Hepatocyte (in vitro differentiated cells): ENCODE results near the gene SYT15. TPM values are rescaled to one million over a fixed set of nuclear protein-coding genes. Genes with fewer than 3 reads are reported as not detected.
"Not testable (repeated sequence)": the region's sequence is repeated elsewhere in the genome, so short reads cannot be mapped to it uniquely, and the experiment has no call there.

ENCODE experiments used
- DNase-seq: peaks from one replicate; pipeline ENCODE4 v3.0.0-alpha.2; 2016; ENCODE audit warnings: low spot score
- H2AFZ ChIP-seq: fragments of 200-600 bp; sonication (generic); 2 replicates; pipeline ENCODE4 v1.6.0; 2016; ENCODE audit warnings: antibody characterized with exemption, mild to moderate bottlenecking
- H3K27ac ChIP-seq: fragments of 200-600 bp; sonication (generic); 2 replicates; pipeline ENCODE4 v1.5.1; 2016; ENCODE audit warnings: mild to moderate bottlenecking
- H3K27me3 ChIP-seq: fragments of 200-600 bp; sonication (generic); 2 replicates; pipeline ENCODE4 v1.6.1; 2016
- H3K36me3 ChIP-seq: fragments of 200-600 bp; sonication (generic); replicated peaks from 2 replicates; pipeline ENCODE4 v1.5.1; 2016; ENCODE audit warnings: low read depth; ENCODE audit not compliant: insufficient read depth
- H3K4me1 ChIP-seq: fragments of 200-600 bp; sonication (generic); 2 replicates; pipeline ENCODE4 v1.5.1; 2016; ENCODE audit warnings: mild to moderate bottlenecking, moderate library complexity; ENCODE audit not compliant: insufficient read depth
- H3K4me2 ChIP-seq: fragments of 200-600 bp; sonication (generic); 2 replicates; pipeline ENCODE4 v1.6.0; 2016
- H3K4me3 ChIP-seq: fragments of 200-600 bp; sonication (generic); 2 replicates; pipeline ENCODE4 v1.5.1; 2016; ENCODE audit warnings: mild to moderate bottlenecking
- H3K79me2 ChIP-seq: fragments of 200-600 bp; sonication (generic); 2 replicates; pipeline ENCODE4 v1.6.0; 2017; ENCODE audit warnings: mild to moderate bottlenecking
- H3K9me2 ChIP-seq: fragments of 200-600 bp; sonication (generic); replicated peaks from 2 replicates; pipeline ENCODE4 v1.6.0; 2017; ENCODE audit warnings: mild to moderate bottlenecking; ENCODE audit not compliant: insufficient read depth
- H3K9me3 ChIP-seq: fragments of 200-600 bp; sonication (generic); 2 replicates; pipeline ENCODE4 v1.5.1; 2016; ENCODE audit warnings: low read depth, mild to moderate bottlenecking
- H4K20me1 ChIP-seq: fragments of 200-600 bp; sonication (generic); 2 replicates; pipeline ENCODE4 v1.6.0; 2016; ENCODE audit warnings: mild to moderate bottlenecking; ENCODE audit not compliant: insufficient read depth, poor library complexity, severe bottlenecking
- WGBS: methylation state at CpG from one replicate; pipeline ENCODE4 v1.1.6; 2016; ENCODE audit warnings: low lambda C conversion rate; ENCODE audit errors: missing lambda C conversion rate; 5-methylcytosine and 5-hydroxymethylcytosine counted together
- polyA plus RNA-seq: library from polyadenylated mRNA; unstranded; fragments of >200 nt; fragmentation: Nextera tagmentation; extraction: Ambion mirVana; gene quantifications from 2 replicates; pipeline ENCODE4 v1.2.1, GENCODE V29; 2016
- total RNA-seq: library from RNA; depleted of rRNA; stranded (reverse); fragments of >200 nt; gene quantifications from 2 replicates; pipeline ENCODE4 v1.2.3, GENCODE V29; 2014

SYT15 gene
- total and polyA plus RNA-seq, 2 experiments from 2014 or later: 1.1 to 2.9 TPM

DNA sequence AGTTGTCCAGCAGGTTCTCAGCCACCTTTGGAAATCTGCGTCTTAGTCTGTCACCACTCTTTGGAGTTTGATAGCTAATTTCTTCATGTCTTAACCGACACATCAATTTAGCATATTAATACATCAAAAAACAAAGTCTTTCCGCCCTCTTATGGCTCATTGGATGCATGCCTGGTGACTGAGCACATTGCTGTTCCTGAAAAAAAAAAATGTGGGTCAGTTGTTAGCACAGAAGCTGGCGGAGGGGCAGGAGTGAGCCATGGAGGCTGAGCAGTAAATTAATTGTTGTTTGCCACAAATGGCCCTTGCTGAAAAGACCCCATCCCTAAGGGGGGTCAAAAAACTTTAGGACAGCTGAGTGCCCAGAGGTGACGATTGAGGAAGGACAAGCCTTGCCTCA is 5.6 kb upstream of the SYT15 start:
- not testable (repeated sequence) for H2AFZ ChIP-seq, H3K79me2 ChIP-seq, H3K4me1 ChIP-seq, DNase-seq, H3K4me3 ChIP-seq, H3K27ac ChIP-seq, H3K9me2 ChIP-seq, H3K27me3 ChIP-seq, H3K9me3 ChIP-seq, H3K36me3 ChIP-seq, H4K20me1 ChIP-seq, H3K4me2 ChIP-seq
- 69% methylated on average over 3 of the region's 5 CpGs for WGBS

- not testable (repeated sequence) for DNase-seq, H3K4me3 ChIP-seq, H3K4me1 ChIP-seq, H2AFZ ChIP-seq, H3K27me3 ChIP-seq, H3K4me2 ChIP-seq, H3K9me3 ChIP-seq, H3K27ac ChIP-seq, H4K20me1 ChIP-seq, H3K79me2 ChIP-seq, H3K36me3 ChIP-seq, H3K9me2 ChIP-seq
- 80% methylated on average over 3 of the region's 4 CpGs for WGBS
Observed at GRCh38 chr10:46573884-46574283, 5.0 kb upstream of the SYT15 start.

DNA sequence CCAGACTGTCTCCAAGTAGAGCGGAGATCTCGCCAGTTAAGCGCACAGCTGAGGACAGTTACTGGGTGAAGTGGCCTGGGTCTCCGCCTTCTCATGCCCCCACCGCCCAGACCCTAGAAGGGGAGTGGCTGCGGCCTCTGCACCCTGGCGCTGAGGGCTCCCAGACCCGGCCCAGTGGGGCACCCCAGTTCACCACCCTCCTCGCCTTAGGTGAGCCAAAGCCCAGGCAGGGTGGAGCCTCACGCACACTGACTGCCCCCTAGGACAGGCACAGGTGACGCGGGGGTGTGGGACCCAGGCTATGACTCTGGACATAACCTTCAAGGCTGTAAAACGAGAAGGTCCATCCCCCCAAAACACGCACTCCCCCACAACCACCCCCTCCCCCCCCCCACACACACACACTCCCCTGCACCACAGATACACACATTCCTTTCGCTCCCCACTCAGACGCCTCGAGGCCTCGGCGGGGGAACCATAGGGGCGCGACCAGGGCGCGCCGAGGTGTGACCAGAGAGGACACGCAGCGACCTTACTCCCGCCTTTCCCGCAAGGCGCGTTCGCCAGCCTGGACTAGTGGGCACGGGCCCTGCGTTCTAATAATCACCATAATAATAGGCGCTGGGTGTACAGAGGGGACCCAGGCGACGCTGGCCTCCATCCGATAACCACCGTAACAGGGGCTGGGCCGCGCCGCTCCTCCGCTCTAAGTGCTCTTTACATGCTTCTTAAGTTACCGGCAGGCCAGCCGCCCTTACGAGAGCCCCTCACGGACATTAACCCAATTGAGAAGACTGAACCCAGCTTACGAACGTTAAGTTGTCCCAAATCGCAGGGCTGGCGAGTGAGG is 1.1 kb upstream of the SYT15 start:
- H4K20me1 ChIP-seq, H3K79me2 ChIP-seq, H3K36me3 ChIP-seq, H3K4me1 ChIP-seq, DNase-seq, H2AFZ ChIP-seq, H3K27ac ChIP-seq, H3K9me3 ChIP-seq, H3K9me2 ChIP-seq, H3K4me3 ChIP-seq, H3K27me3 ChIP-seq: not testable (repeated sequence)
- 39% methylated on average over 26 of the region's 50 CpGs for WGBS
- peak overlapping the region; percentile 69 for H3K4me2 ChIP-seq

GRCh38 chr10:46579378-46579777 is 450 bp downstream of the SYT15 start:
- H3K4me2 ChIP-seq, H3K79me2 ChIP-seq, H3K9me2 ChIP-seq, H3K4me3 ChIP-seq, DNase-seq, H2AFZ ChIP-seq, H3K4me1 ChIP-seq, H3K27ac ChIP-seq, H3K27me3 ChIP-seq, H4K20me1 ChIP-seq, H3K36me3 ChIP-seq, H3K9me3 ChIP-seq: not testable (repeated sequence)
- WGBS: 21% methylated on average over 9 of the region's 21 CpGs

- not testable (repeated sequence) for H3K27ac ChIP-seq, H4K20me1 ChIP-seq, H3K9me2 ChIP-seq, H3K9me3 ChIP-seq, H3K4me3 ChIP-seq, DNase-seq, H3K4me2 ChIP-seq, H3K79me2 ChIP-seq, H3K36me3 ChIP-seq, H3K27me3 ChIP-seq, H3K4me1 ChIP-seq, H2AFZ ChIP-seq
- WGBS: 92% methylated on average over 9 of the region's 12 CpGs
Observed at GRCh38 chr10:46581997-46582396, 3.1 kb downstream of the SYT15 start.

GRCh38 chr10:46582568-46582967 is 3.6 kb downstream of the SYT15 start:
- not testable (repeated sequence) for H3K79me2 ChIP-seq, H3K9me2 ChIP-seq, H3K4me3 ChIP-seq, H3K36me3 ChIP-seq, H3K4me2 ChIP-seq, H2AFZ ChIP-seq, H3K27me3 ChIP-seq, DNase-seq, H4K20me1 ChIP-seq, H3K9me3 ChIP-seq, H3K4me1 ChIP-seq, H3K27ac ChIP-seq
- 50% methylated on average over 2 of the region's 11 CpGs for WGBS

DNA sequence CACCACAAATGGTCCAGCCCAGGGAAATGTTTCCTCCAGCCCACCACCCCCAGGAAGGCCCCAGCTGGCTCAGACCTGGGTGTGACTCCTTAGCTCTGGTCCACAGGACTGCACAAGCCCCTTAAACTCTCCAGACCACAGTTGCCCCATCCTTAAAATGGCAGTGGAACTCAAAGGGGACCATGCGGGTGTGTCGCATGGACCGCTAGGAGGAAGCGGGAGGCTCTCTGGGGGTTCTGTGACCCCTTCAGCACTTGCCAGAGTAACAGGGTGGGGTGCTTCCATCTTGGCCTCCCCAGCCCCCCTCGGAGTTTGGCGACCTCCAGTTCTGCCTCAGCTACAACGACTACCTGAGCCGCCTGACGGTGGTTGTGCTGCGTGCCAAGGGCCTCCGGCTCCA is 5.3 kb downstream of the SYT15 start:
- not testable (repeated sequence) for H2AFZ ChIP-seq, H3K4me2 ChIP-seq, H3K79me2 ChIP-seq, H3K27ac ChIP-seq, H3K9me3 ChIP-seq, H3K4me1 ChIP-seq, H4K20me1 ChIP-seq, H3K4me3 ChIP-seq, DNase-seq, H3K36me3 ChIP-seq, H3K9me2 ChIP-seq, H3K27me3 ChIP-seq
- 98% methylated on average over 10 of the region's 11 CpGs for WGBS

DNA sequence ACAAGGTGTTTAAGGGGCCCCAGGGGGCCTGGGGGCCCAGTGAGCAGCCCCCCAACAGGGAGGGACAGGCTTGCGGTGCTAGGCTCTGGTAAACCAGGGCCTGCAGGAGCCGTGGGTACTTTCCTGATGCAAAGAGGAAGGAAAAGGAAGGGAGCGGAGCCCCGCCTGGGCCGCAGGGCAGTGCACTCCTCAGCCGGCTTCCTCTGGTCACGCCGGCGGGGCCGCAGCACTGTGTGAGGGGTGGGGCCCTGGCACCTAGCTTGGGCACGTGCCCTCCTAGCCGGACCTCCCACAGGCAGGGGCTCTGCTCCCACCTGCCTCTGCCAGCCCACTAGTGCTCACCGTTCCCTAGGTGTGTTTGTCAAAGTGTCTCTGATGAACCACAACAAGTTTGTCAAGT is 6.3 kb downstream of the SYT15 start:
- not testable (repeated sequence) for H4K20me1 ChIP-seq, H3K27me3 ChIP-seq, H3K4me1 ChIP-seq, H3K27ac ChIP-seq, H3K9me2 ChIP-seq, DNase-seq, H2AFZ ChIP-seq, H3K9me3 ChIP-seq, H3K4me2 ChIP-seq, H3K36me3 ChIP-seq, H3K4me3 ChIP-seq, H3K79me2 ChIP-seq
- no CpG with 5 or more reads among the region's 13 CpGs for WGBS

GRCh38 chr10:46587546-46587945 is 8.6 kb downstream of the SYT15 start:
- H3K4me1 ChIP-seq, H3K36me3 ChIP-seq, H3K4me2 ChIP-seq, H2AFZ ChIP-seq, H3K4me3 ChIP-seq, H3K9me2 ChIP-seq, H3K79me2 ChIP-seq, H3K27me3 ChIP-seq, H4K20me1 ChIP-seq, H3K27ac ChIP-seq, DNase-seq, H3K9me3 ChIP-seq: not testable (repeated sequence)
- WGBS: no CpG with 5 or more reads among the region's 24 CpGs
